T-helper 2 cell treated with Interferon-gamma antibody and Interleukin-4, amounts not matched to agents 5 μg/mL and 100 μg/mL, for 36 hours (primary cell): ENCODE results near the gene IL12RB2.

ENCODE experiments used
- DNase-seq: peaks from one replicate; pipeline ENCODE4 v3.0.0; 2021; ENCODE audit warnings: low spot score
- H3K27ac Mint-ChIP-seq: one replicate; pipeline ENCODE4 v1.8.0; 2021; ENCODE audit warnings: mild to moderate bottlenecking, mixed read lengths
- H3K27me3 Mint-ChIP-seq: one replicate; pipeline ENCODE4 v1.8.0; 2021; ENCODE audit warnings: low read depth, mixed read lengths
- H3K36me3 Mint-ChIP-seq: one replicate; pipeline ENCODE4 v1.8.0; 2021; ENCODE audit warnings: low read depth, mixed read lengths
- H3K4me1 Mint-ChIP-seq: one replicate; pipeline ENCODE4 v1.8.0; 2021; ENCODE audit warnings: low read depth, mixed read lengths
- H3K4me3 Mint-ChIP-seq: one replicate; pipeline ENCODE4 v1.8.0; 2022; ENCODE audit warnings: mild to moderate bottlenecking, moderate library complexity, mixed read lengths
- H3K9me3 Mint-ChIP-seq: one replicate; pipeline ENCODE4 v1.8.0; 2021; ENCODE audit warnings: mixed read lengths

The IL12RB2 gene

GRCh38 chr1:67323087-67323486 lies 15.4 kb downstream of the IL12RB2 start:
- peaks cover 6% of the 10 kb centered on the region for H3K4me1 Mint-ChIP-seq
- no peak overlapping the region for H3K27ac Mint-ChIP-seq
- peaks cover 56% of the 10 kb centered on the region for H3K36me3 Mint-ChIP-seq
- H3K4me3 Mint-ChIP-seq, result no peak overlapping the region
- H3K9me3 Mint-ChIP-seq, result no peaks in the 10 kb centered on the region
- no peak for DNase-seq
- no peaks in the 10 kb centered on the region for H3K27me3 Mint-ChIP-seq

GRCh38 chr1:67324068-67324467 lies 16.4 kb downstream of the IL12RB2 start:
- no peak overlapping the region for H3K4me3 Mint-ChIP-seq
- H3K9me3 Mint-ChIP-seq, result no peaks in the 10 kb centered on the region
- DNase-seq, result no peak
- peaks cover 66% of the 10 kb centered on the region for H3K36me3 Mint-ChIP-seq
- H3K27me3 Mint-ChIP-seq, result no peaks in the 10 kb centered on the region
- peaks cover 6% of the 10 kb centered on the region for H3K4me1 Mint-ChIP-seq
- no peak overlapping the region for H3K27ac Mint-ChIP-seq

- no peak overlapping the region for H3K4me3 Mint-ChIP-seq
- peaks cover 57% of the 10 kb centered on the region for H3K36me3 Mint-ChIP-seq
- no peaks in the 10 kb centered on the region for H3K9me3 Mint-ChIP-seq
- no peaks in the 10 kb centered on the region for H3K27me3 Mint-ChIP-seq
- peaks cover 17% of the 10 kb centered on the region for H3K4me1 Mint-ChIP-seq
- H3K27ac Mint-ChIP-seq, result no peak overlapping the region
- DNase-seq, result no peak
These were observed 20.3 kb downstream of the IL12RB2 start for GRCh38 chr1:67327864-67328466.

- peaks cover 55% of the 10 kb centered on the region for H3K36me3 Mint-ChIP-seq
- no peaks in the 10 kb centered on the region for H3K9me3 Mint-ChIP-seq
- peak overlapping the region; percentile 92 for H3K27ac Mint-ChIP-seq
- H3K4me3 Mint-ChIP-seq, result peak overlapping the region; percentile 54
- H3K27me3 Mint-ChIP-seq, result no peaks in the 10 kb centered on the region
- H3K4me1 Mint-ChIP-seq, result peaks cover 58% of the 10 kb centered on the region
- DNase-seq, result peak; percentile 67
These were observed 25.2 kb downstream of the IL12RB2 start for GRCh38 chr1:67332653-67333529.

GRCh38 chr1:67333603-67334002 lies 25.9 kb downstream of the IL12RB2 start:
- Mint-ChIP-seq H3K9me3 (no peaks in the 10 kb centered on the region), H3K27ac (peak overlapping the region; percentile 92), H3K27me3 (no peaks in the 10 kb centered on the region), H3K4me1 (peaks cover 60% of the 10 kb centered on the region), H3K36me3 (peaks cover 50% of the 10 kb centered on the region), H3K4me3 (peak overlapping the region; percentile 54)
- no peak for DNase-seq

- H3K4me1 Mint-ChIP-seq, result peaks cover 72% of the 10 kb centered on the region
- H3K4me3 Mint-ChIP-seq, result peak overlapping the region; percentile 10
- peak overlapping the region; percentile 93 for H3K27ac Mint-ChIP-seq
- peaks cover 49% of the 10 kb centered on the region for H3K36me3 Mint-ChIP-seq
- DNase-seq, result no peak
- no peaks in the 10 kb centered on the region for H3K9me3 Mint-ChIP-seq
- no peaks in the 10 kb centered on the region for H3K27me3 Mint-ChIP-seq
These were observed 27.7 kb downstream of the IL12RB2 start for GRCh38 chr1:67335411-67335810.

GRCh38 chr1:67336157-67336556 lies 28.5 kb downstream of the IL12RB2 start:
- peaks cover 73% of the 10 kb centered on the region for H3K4me1 Mint-ChIP-seq
- H3K4me3 Mint-ChIP-seq, result peak overlapping the region; percentile 83
- no peak for DNase-seq
- H3K27me3 Mint-ChIP-seq, result no peaks in the 10 kb centered on the region
- peak overlapping the region; percentile 93 for H3K27ac Mint-ChIP-seq
- peaks cover 50% of the 10 kb centered on the region for H3K36me3 Mint-ChIP-seq
- no peaks in the 10 kb centered on the region for H3K9me3 Mint-ChIP-seq

- Mint-ChIP-seq H3K27me3 (no peaks in the 10 kb centered on the region), H3K27ac (peak overlapping the region; percentile 93), H3K4me3 (peak overlapping the region; percentile 83), H3K4me1 (peaks cover 77% of the 10 kb centered on the region), H3K9me3 (no peaks in the 10 kb centered on the region), H3K36me3 (peaks cover 49% of the 10 kb centered on the region)
- peak; percentile 32 for DNase-seq
These were observed 29.1 kb downstream of the IL12RB2 start for GRCh38 chr1:67336783-67337182.

GRCh38 chr1:67338642-67339041 lies 31.0 kb downstream of the IL12RB2 start:
- Mint-ChIP-seq H3K4me3 (peak overlapping the region; percentile 6), H3K9me3 (no peaks in the 10 kb centered on the region), H3K27ac (peak overlapping the region; percentile 77), H3K36me3 (peaks cover 48% of the 10 kb centered on the region), H3K27me3 (no peaks in the 10 kb centered on the region), H3K4me1 (peaks cover 76% of the 10 kb centered on the region)
- DNase-seq, result peak; percentile 21

GRCh38 chr1:67339623-67340343 lies 32.1 kb downstream of the IL12RB2 start:
- Mint-ChIP-seq H3K36me3 (peaks cover 45% of the 10 kb centered on the region), H3K27ac (peak overlapping the region; percentile 77), H3K4me3 (peak overlapping the region; percentile 47), H3K4me1 (peaks cover 72% of the 10 kb centered on the region), H3K27me3 (no peaks in the 10 kb centered on the region), H3K9me3 (no peaks in the 10 kb centered on the region)
- DNase-seq, result peak; percentile 66

- peak overlapping the region; percentile 33 for H3K4me3 Mint-ChIP-seq
- peak overlapping the region; percentile 87 for H3K27ac Mint-ChIP-seq
- peak; percentile 57 for DNase-seq
- peaks cover 51% of the 10 kb centered on the region for H3K4me1 Mint-ChIP-seq
- H3K36me3 Mint-ChIP-seq, result peaks cover 34% of the 10 kb centered on the region
- H3K9me3 Mint-ChIP-seq, result no peaks in the 10 kb centered on the region
- no peaks in the 10 kb centered on the region for H3K27me3 Mint-ChIP-seq
These were observed 34.6 kb downstream of the IL12RB2 start for GRCh38 chr1:67342076-67342890.

GRCh38 chr1:67345556-67345955 lies 37.9 kb downstream of the IL12RB2 start:
- Mint-ChIP-seq H3K4me1 (peaks cover 33% of the 10 kb centered on the region), H3K27me3 (no peaks in the 10 kb centered on the region), H3K9me3 (no peaks in the 10 kb centered on the region), H3K27ac (peak overlapping the region; percentile 4), H3K4me3 (no peak overlapping the region), H3K36me3 (peaks cover 22% of the 10 kb centered on the region)
- DNase-seq, result no peak

GRCh38 chr1:67346982-67347381 lies 39.3 kb downstream of the IL12RB2 start:
- H3K27ac Mint-ChIP-seq, result no peak overlapping the region
- no peak for DNase-seq
- H3K27me3 Mint-ChIP-seq, result no peaks in the 10 kb centered on the region
- peaks cover 26% of the 10 kb centered on the region for H3K4me1 Mint-ChIP-seq
- no peaks in the 10 kb centered on the region for H3K9me3 Mint-ChIP-seq
- H3K4me3 Mint-ChIP-seq, result no peak overlapping the region
- H3K36me3 Mint-ChIP-seq, result peaks cover 14% of the 10 kb centered on the region
